Fibroblast of the aortic adventitia (primary cell): ENCODE measurements around the gene SMIM26. TPM values are rescaled to one million over a fixed set of nuclear protein-coding genes. Genes with fewer than 3 reads are reported as not detected.

ENCODE experiments used
- DNase-seq: peaks from one replicate; pipeline ENCODE4 v3.0.0-alpha.2; 2010; ENCODE audit warnings: low read depth
- H3K4me3 ChIP-seq: 2 replicates; pipeline ENCODE4 v1.5.1; 2011; ENCODE audit warnings: low read depth, mild to moderate bottlenecking, control low read depth, low read length, moderate library complexity
- CTCF ChIP-seq: IDR thresholded peaks from 2 replicates; pipeline ENCODE4 v1.5.1; 2011; ENCODE audit warnings: mild to moderate bottlenecking, low read length, control low read depth, inconsistent platforms; ENCODE audit not compliant: insufficient read depth
- small RNA-seq: library from RNA; depleted of rRNA; stranded (forward); fragments of <200 nt; gene quantifications from one replicate; pipeline ENCODE3, GENCODE V24; 2012
- total RNA-seq: library from RNA; depleted of rRNA; stranded (reverse); fragments of >200 nt; gene quantifications from 2 replicates; pipeline ENCODE4 v1.2.3, GENCODE V29; 2012; ENCODE audit warnings: low replicate concordance

SMIM26 gene
- total RNA-seq, 1 donor = 80.2 TPM

- TF ChIP-seq CTCF = no peak
- no peak for DNase-seq
- no peak overlapping the region for H3K4me3 ChIP-seq
Observed at GRCh38 chr20:18596270-18596669, 29.0 kb downstream of the SMIM26 start.

- DNase-seq = no peak
- no peak overlapping the region for H3K4me3 ChIP-seq
- TF ChIP-seq CTCF = no peak
Observed at GRCh38 chr20:18609741-18610140, 42.5 kb downstream of the SMIM26 start.

DNA sequence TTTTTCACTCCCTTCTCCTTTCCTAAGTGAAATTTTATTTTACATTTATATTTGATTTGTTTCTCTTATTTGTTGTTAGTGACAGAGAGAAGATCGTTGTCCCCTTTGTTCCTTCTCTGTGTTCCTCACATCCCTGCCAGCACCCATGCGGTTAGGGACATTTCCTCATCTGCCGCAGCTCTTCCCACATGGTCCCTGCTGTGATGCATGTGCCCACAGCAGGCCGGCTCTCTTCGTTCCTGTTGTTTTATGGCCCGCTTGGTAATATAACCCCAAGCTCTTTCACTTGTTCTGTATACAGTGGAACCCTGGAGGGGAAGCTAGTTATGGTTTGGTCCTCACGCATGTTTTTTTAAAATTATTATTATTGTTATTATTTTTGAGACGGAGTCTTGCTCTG is 44.3 kb downstream of the SMIM26 start:
- no peak for DNase-seq
- H3K4me3 ChIP-seq = no peak overlapping the region
- TF ChIP-seq CTCF = no peak

DNA sequence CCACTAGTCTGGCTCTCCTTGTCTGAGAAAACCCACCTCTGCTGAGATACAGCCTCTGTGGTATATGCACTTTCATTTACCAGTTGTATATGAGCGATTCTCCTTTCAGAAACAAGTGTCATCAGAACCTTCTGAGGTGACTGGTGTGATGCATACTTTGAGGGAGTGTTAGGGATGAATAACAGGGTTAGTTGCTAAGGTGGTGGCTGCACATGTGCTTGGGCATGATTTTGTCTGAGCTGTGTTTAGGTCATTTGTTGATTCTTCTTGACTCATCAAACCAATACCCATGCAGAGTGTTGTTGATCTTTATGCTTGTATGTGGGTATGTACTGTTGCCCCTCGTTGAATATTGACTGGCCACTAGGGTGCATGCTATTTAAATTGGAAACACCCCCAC is 46.3 kb downstream of the SMIM26 start:
- no peak for DNase-seq
- no peak overlapping the region for H3K4me3 ChIP-seq
- TF ChIP-seq CTCF = no peak

- TF ChIP-seq CTCF = no peak
- no peak for DNase-seq
Observed at GRCh38 chr20:18614244-18614643, 47.0 kb downstream of the SMIM26 start.

DNA sequence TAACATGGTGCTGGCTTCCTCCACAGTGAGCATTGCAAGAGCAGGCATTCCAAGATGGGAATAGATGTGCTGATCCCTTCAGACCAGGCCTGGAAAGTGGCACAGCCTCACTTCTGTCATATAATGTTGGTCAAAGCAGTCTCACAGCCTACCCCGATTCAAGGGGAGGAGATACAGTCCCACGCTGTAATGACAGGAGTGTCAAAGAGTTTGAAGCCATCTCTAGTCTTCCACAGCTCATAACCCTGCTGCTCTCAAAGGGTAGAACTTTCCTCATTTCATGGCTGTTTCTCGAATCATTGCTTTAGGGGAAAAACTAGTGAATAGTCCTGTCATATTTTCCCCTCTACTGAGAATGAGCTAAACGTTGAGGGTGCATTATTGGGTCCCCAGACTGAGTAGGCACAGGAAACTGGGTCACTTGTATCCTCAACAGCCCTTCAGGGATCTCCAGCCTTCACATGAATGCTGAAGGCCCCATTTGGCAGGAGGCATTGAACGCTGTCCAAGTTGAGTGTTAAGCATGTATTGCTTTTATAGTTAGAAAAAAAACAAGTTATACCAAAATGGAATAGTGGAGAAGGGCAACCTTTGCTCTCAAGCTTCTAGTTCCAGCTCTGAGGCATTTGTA is 47.9 kb downstream of the SMIM26 start:
- TF ChIP-seq CTCF = no peak
- DNase-seq = peak; percentile 18
- H3K4me3 ChIP-seq = no peak overlapping the region

More at GRCh38 chr20:18614244-18614643, 47.0 kb downstream of the SMIM26 start:
- no peak overlapping the region for H3K4me3 ChIP-seq

Small RNAs within 50 kb of the gene (small RNA-seq; reads per million reads assigned to genes)
- gene RN7SL638P (not detected), gene RNU6ATAC34P (not detected)

Other genes starting within 250 kb of the SMIM26 start
- gene DZANK1, start 100.4 kb upstream of the SMIM26 start, total RNA-seq = 0.99 and 1.5 TPM in 2 replicates
- gene POLR3F, start 100.0 kb upstream of the SMIM26 start, total RNA-seq = 4.3 and 13.7 TPM in 2 replicates
- gene RBBP9, start 70.2 kb upstream of the SMIM26 start, total RNA-seq = 6.4 and 34.6 TPM in 2 replicates
- gene SEC23B, start 59.5 kb upstream of the SMIM26 start, total RNA-seq = 21.0 and 45.6 TPM in 2 replicates
- gene DTD1, start 20.6 kb downstream of the SMIM26 start, total RNA-seq = 66.1 and 69.8 TPM in 2 replicates
- not detected in 2 replicates for gene SCP2D1, start 246.4 kb downstream of the SMIM26 start, total RNA-seq